ENCODE measurements around the gene PDE7B. TPM values are rescaled to one million over a fixed set of nuclear protein-coding genes. Genes with fewer than 3 reads are reported as not detected.

The PDE7B gene
- total RNA-seq, 1 donor from 2014 or later = 3.9 TPM

GRCh38 chr6:135866445-135867123, 15.1 kb downstream of the PDE7B start:
- Mint-ChIP-seq H3K4me1 (ENCODE audit: unreplicated experiment) (peaks cover 16% of the 10 kb centered on the region), H3K9me3 (ENCODE audit: unreplicated experiment) (peaks cover 8% of the 10 kb centered on the region), H3K27ac (ENCODE audit: unreplicated experiment) (no peak overlapping the region), H3K4me3 (ENCODE audit: unreplicated experiment) (no peak overlapping the region), H3K27me3 (ENCODE audit: unreplicated experiment) (no peaks in the 10 kb centered on the region), H3K36me3 (ENCODE audit: unreplicated experiment) (peaks cover 5% of the 10 kb centered on the region)
- DNase-seq (ENCODE audit: extremely low spot score, unreplicated experiment) = no peak
- TF ChIP-seq CTCF (IDR thresholded peaks at IDR 0.05) = no peak

DNA sequence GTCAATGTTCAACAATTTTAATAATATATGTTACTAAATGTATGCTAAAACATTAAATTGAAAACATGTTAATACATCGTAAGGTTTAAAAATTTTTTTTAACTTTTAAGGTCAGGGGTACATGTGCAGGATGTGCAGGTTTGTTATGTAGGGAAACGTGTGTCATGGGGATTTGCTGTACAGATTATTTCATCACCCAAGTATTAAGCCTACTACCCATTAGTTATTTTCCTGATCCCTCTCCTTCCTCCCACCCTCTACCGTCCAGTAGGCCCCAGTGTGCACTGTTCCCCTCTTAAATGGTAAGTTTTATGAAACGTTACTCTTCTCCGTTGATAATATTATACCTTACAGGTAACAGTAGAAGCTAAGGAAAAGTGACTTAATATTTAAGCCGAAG, 15.8 kb downstream of the PDE7B start:
- Mint-ChIP-seq H3K27ac (ENCODE audit: unreplicated experiment) (no peak overlapping the region), H3K4me3 (ENCODE audit: unreplicated experiment) (no peak overlapping the region), H3K27me3 (ENCODE audit: unreplicated experiment) (no peaks in the 10 kb centered on the region), H3K36me3 (ENCODE audit: unreplicated experiment) (peaks cover 5% of the 10 kb centered on the region), H3K9me3 (ENCODE audit: unreplicated experiment) (peaks cover 8% of the 10 kb centered on the region), H3K4me1 (ENCODE audit: unreplicated experiment) (peaks cover 22% of the 10 kb centered on the region)
- no peak for DNase-seq (ENCODE audit: extremely low spot score, unreplicated experiment)
- no peak for TF ChIP-seq CTCF (IDR thresholded peaks at IDR 0.05)

GRCh38 chr6:135869857-135870256, 18.4 kb downstream of the PDE7B start:
- Mint-ChIP-seq H3K27ac (ENCODE audit: unreplicated experiment) (peak overlapping the region; percentile 12), H3K27me3 (ENCODE audit: unreplicated experiment) (no peaks in the 10 kb centered on the region), H3K36me3 (ENCODE audit: unreplicated experiment) (peaks cover 5% of the 10 kb centered on the region), H3K4me3 (ENCODE audit: unreplicated experiment) (no peak overlapping the region), H3K4me1 (ENCODE audit: unreplicated experiment) (peaks cover 22% of the 10 kb centered on the region), H3K9me3 (ENCODE audit: unreplicated experiment) (peaks cover 8% of the 10 kb centered on the region)
- no peak for TF ChIP-seq CTCF (IDR thresholded peaks at IDR 0.05)
- no peak for DNase-seq (ENCODE audit: extremely low spot score, unreplicated experiment)

DNA sequence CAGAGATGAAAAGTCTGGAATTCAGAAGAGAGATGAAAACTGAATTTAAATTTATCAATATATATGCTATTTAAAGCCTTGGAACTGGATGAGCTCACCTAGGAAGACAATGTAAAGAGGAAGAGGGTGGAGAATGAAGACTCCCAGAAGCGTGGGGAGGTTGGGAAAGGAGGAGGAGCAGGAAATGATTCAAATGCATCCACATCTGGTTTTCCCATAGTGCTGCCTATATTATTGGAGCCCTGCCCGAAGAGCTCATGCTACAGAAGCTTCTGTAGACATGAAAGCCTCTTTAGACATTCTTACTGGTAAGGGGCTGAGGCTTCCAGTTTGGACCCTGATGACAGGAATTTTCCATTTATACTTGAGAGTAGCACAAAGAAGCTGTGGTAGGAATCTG, 19.2 kb downstream of the PDE7B start:
- no peak for TF ChIP-seq CTCF (IDR thresholded peaks at IDR 0.05)
- H3K4me1 Mint-ChIP-seq (ENCODE audit: unreplicated experiment) = peaks cover 25% of the 10 kb centered on the region
- H3K4me3 Mint-ChIP-seq (ENCODE audit: unreplicated experiment) = no peak overlapping the region

GRCh38 chr6:135871296-135871695, 19.8 kb downstream of the PDE7B start:
- TF ChIP-seq CTCF (IDR thresholded peaks at IDR 0.05) = no peak
- Mint-ChIP-seq H3K27ac (ENCODE audit: unreplicated experiment) (peak overlapping the region; percentile 44), H3K36me3 (ENCODE audit: unreplicated experiment) (peaks cover 1% of the 10 kb centered on the region), H3K4me3 (ENCODE audit: unreplicated experiment) (no peak overlapping the region), H3K9me3 (ENCODE audit: unreplicated experiment) (peaks cover 4% of the 10 kb centered on the region), H3K4me1 (ENCODE audit: unreplicated experiment) (peaks cover 29% of the 10 kb centered on the region), H3K27me3 (ENCODE audit: unreplicated experiment) (no peaks in the 10 kb centered on the region)
- no peak for DNase-seq (ENCODE audit: extremely low spot score, unreplicated experiment)

More for the DNA sequence above, 19.2 kb downstream of the PDE7B start:
- Mint-ChIP-seq H3K9me3 (ENCODE audit: unreplicated experiment) (peaks cover 4% of the 10 kb centered on the region), H3K36me3 (ENCODE audit: unreplicated experiment) (peaks cover 1% of the 10 kb centered on the region), H3K27me3 (ENCODE audit: unreplicated experiment) (no peaks in the 10 kb centered on the region), H3K27ac (ENCODE audit: unreplicated experiment) (peak overlapping the region; percentile 44)
- DNase-seq (ENCODE audit: extremely low spot score, unreplicated experiment) = no peak

Data from osteocyte (in vitro differentiated cells).